Fibroblast of pulmonary artery (primary cell): ENCODE data around the gene MINAR2.

Experiments used
- DNase-seq: peaks from one replicate; pipeline ENCODE4 v3.0.0-alpha.2; 2010; ENCODE audit warnings: low read depth
- H3K4me3 ChIP-seq: replicated peaks from 2 replicates; pipeline ENCODE4 v1.5.1; 2011; ENCODE audit warnings: low read depth, mild to moderate bottlenecking, control low read depth, low read length, moderate library complexity
- TF ChIP-seq, protein P1 (sequence below): IDR thresholded peaks from 2 replicates; pipeline ENCODE4 v1.5.1; 2011; ENCODE audit warnings: mild to moderate bottlenecking, control low read depth, low read length, inconsistent platforms; ENCODE audit errors: missing control alignments

MINAR2 gene

DNA sequence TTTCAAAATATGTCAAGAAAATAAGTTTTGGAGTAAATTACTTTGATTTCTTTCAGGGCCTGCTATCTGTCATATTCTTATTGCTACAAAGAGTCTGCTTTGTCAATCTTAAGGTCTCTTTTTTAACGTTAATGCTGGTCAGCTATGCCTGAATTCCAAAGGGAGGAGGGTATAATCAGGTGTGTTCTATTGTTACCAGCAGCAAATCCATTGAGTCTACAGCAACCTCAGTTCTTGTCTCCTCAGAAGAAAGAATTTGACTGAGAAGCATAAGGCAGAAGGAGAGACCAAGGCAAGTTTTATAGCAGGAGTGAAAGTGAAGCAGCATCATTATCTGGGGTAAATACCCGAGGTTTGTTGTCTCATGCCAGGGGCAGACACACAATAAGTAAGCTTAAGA lies 23.7 kb upstream of the MINAR2 start:
- DNase-seq, result no peak
- TF ChIP-seq, protein P1, sequence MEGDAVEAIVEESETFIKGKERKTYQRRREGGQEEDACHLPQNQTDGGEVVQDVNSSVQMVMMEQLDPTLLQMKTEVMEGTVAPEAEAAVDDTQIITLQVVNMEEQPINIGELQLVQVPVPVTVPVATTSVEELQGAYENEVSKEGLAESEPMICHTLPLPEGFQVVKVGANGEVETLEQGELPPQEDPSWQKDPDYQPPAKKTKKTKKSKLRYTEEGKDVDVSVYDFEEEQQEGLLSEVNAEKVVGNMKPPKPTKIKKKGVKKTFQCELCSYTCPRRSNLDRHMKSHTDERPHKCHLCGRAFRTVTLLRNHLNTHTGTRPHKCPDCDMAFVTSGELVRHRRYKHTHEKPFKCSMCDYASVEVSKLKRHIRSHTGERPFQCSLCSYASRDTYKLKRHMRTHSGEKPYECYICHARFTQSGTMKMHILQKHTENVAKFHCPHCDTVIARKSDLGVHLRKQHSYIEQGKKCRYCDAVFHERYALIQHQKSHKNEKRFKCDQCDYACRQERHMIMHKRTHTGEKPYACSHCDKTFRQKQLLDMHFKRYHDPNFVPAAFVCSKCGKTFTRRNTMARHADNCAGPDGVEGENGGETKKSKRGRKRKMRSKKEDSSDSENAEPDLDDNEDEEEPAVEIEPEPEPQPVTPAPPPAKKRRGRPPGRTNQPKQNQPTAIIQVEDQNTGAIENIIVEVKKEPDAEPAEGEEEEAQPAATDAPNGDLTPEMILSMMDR, result no peak
- no peak overlapping the region for H3K4me3 ChIP-seq

DNA sequence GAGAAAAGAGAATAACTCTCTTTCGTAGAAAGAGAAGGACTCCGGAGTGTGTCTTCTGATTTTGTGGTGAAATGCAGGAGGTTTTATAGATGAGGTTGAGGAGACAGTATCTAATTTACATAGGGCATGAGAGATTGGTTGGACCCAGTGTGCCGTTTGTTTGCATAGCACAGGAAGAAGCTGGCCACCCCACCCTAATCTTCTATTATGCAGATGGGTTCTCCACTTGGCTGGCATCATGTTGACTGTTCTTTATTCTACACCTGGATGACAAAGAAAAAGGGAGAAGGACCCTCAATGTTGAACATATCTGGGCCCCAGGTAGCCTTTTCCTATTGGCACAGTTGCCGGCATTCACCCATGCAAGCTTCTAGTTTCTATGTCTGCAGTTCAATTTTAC lies 23.2 kb upstream of the MINAR2 start:
- no peak for DNase-seq
- TF ChIP-seq, protein P1, result no peak
- H3K4me3 ChIP-seq, result no peak overlapping the region

DNA sequence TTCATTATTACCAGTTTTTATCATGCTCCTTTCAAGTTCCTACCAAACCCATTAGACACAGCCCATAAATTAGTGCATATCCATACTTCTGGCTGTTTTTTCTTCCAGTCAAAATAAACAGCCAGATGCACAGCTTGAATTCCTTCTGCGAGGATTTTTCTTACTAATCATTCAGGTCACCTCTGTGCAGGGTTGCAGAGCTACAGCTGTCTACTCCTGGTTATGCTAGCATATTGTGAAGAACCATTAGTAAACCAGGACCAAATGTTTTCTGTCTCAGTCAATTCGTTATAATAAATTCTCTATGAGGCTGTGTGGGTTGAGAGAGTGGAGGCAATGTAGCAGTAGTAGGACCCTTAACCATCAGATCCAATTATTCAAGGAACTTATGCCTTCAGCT lies 8.1 kb upstream of the MINAR2 start:
- no peak for DNase-seq
- TF ChIP-seq, protein P1, result no peak

DNA sequence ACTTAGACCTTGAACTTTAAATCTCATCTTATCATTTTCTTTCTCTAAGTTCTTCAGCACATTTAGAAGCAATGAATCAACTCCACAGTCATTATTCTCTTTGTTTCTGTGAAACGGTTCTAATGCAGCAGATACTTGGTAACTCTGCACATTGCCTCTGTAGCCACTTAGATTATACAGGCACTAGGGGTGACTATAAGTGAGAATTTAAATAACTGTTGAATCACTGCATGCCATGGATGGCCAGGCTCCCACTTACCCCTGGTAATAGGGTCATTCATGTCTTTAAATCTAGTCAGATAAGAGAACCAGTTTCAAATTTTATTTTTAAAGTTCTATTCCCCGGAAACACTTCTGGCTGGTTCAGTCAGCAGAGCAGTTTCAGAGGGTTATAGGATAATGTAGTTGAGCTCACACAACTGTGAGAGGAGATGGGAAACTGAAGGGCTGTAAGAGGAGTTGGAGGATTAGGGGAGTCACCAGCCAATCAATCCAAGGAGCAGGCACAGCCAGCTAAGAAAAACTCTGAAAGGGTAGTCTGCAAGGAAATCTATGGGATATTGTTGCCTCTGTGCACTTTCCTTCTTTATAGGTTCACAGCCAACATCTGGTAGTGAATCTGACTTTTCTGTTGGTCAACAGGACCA lies 4.2 kb upstream of the MINAR2 start:
- TF ChIP-seq, protein P1, result no peak

More for the DNA sequence above, 8.1 kb upstream of the MINAR2 start:
- no peak overlapping the region for H3K4me3 ChIP-seq

DNA sequence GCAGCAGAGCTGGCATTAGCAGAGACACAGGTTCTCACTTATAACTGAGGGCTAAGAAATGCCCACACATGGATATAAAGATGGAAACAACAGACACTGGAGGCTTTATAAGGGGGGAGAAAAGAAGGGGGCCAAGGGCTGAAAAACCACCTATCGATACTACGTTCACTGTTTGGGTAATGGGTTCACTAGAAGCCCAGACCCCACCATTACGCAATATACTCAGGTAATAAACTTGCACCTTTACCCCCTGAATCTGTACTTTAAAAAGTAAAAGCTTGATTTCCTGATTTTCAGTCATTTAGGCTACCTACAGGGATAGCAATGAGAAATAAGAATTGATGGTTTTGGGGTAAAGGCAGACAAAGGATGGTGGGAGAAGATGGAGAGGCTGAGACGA lies 1.9 kb upstream of the MINAR2 start:
- no peak overlapping the region for H3K4me3 ChIP-seq
- no peak for DNase-seq
- TF ChIP-seq, protein P1, result no peak

More for the DNA sequence above, 4.2 kb upstream of the MINAR2 start:
- no peak overlapping the region for H3K4me3 ChIP-seq
- no peak for DNase-seq

DNA sequence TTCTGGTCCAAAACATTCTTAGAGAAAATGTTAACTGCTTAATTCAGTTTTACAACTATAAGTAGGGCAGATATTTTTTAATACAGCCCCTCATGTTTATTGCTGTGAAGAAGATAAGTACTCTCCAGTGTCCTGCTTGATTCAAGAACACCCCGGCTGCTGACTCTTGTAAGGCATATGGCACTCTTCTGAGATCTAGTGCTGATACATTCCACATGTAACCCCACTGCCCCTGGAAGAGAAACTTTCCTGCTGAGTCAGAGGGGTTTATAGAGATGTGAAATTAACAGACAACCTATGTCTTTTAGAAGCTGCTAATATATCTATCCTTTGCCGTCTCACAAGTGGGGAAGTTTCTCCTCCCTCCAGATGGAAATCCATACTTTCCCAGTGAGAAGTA lies 1.0 kb upstream of the MINAR2 start:
- TF ChIP-seq, protein P1, result no peak
- DNase-seq, result no peak
- H3K4me3 ChIP-seq, result no peak overlapping the region
